Measurements from ENCODE around the gene DEPDC5.

Gene DEPDC5

GRCh38 chr22:31816750-31817149 is 62.9 kb downstream of the DEPDC5 start:
- no peak overlapping the region for H3K4me3 Mint-ChIP-seq
- no peaks in the 10 kb centered on the region for H3K27me3 Mint-ChIP-seq (ENCODE audit: low read depth, poor library complexity)
- peaks cover 68% of the 10 kb centered on the region for H3K36me3 Mint-ChIP-seq (ENCODE audit: low read depth)
- TF ChIP-seq, protein P1, sequence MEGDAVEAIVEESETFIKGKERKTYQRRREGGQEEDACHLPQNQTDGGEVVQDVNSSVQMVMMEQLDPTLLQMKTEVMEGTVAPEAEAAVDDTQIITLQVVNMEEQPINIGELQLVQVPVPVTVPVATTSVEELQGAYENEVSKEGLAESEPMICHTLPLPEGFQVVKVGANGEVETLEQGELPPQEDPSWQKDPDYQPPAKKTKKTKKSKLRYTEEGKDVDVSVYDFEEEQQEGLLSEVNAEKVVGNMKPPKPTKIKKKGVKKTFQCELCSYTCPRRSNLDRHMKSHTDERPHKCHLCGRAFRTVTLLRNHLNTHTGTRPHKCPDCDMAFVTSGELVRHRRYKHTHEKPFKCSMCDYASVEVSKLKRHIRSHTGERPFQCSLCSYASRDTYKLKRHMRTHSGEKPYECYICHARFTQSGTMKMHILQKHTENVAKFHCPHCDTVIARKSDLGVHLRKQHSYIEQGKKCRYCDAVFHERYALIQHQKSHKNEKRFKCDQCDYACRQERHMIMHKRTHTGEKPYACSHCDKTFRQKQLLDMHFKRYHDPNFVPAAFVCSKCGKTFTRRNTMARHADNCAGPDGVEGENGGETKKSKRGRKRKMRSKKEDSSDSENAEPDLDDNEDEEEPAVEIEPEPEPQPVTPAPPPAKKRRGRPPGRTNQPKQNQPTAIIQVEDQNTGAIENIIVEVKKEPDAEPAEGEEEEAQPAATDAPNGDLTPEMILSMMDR (IDR thresholded peaks at IDR 0.05): no peak
- no peak for DNase-seq
- H3K4me1 Mint-ChIP-seq: no peaks in the 10 kb centered on the region
- H3K9me3 Mint-ChIP-seq: no peaks in the 10 kb centered on the region
- H3K27ac Mint-ChIP-seq: no peak overlapping the region

DNA sequence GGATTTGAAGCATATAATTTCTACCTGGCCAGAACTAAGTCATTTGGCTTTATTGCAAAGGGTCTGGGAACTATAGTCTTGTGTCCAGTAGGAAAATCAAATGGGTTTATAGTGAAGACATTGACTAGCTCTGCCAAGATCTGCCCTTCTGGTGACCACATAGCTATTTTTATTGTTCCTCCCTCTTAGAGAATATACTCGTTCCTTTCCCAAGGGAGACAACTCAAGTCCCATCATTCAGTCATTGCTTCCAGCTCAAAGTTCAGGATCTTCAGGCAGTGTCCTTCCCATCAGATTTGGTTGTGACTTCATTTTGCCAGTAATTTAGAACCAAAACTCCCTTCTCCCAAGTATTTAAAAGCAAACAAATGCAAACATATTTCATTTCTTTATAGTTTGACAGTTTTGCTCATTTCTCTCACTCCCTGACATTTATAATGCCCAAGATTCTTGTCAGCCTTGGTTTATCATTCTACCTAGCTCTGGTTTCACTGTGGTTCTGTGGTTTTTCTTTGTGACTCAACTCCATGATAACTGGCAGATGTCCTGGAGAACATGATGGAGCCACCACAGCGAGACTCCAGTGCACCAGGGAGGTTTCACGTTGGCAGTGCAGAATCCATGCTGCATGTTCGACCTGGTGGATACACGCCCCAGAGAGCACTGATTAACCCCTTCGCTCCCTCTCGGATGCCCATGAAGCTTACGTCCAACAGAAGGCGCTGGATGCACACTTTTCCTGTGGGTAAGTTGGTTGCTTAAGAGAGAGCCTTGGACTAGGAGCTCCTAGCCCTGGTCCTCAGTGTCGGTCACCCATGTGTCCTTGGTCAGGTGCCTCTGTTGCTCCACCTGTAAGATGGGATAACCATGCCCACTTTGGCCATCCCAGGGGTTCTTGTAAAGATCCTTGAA is 64.9 kb downstream of the DEPDC5 start:
- DNase-seq: no peak
- no peak overlapping the region for H3K4me3 Mint-ChIP-seq
- no peaks in the 10 kb centered on the region for H3K4me1 Mint-ChIP-seq
- no peak overlapping the region for H3K27ac Mint-ChIP-seq
- no peaks in the 10 kb centered on the region for H3K27me3 Mint-ChIP-seq (ENCODE audit: low read depth, poor library complexity)
- H3K9me3 Mint-ChIP-seq: no peaks in the 10 kb centered on the region
- TF ChIP-seq, protein P1 (IDR thresholded peaks at IDR 0.05): no peak
- peaks cover 73% of the 10 kb centered on the region for H3K36me3 Mint-ChIP-seq (ENCODE audit: low read depth)

GRCh38 chr22:31820655-31821054 is 66.8 kb downstream of the DEPDC5 start:
- Mint-ChIP-seq H3K36me3 (ENCODE audit: low read depth) (peaks cover 67% of the 10 kb centered on the region), H3K4me1 (no peaks in the 10 kb centered on the region), H3K27me3 (ENCODE audit: low read depth, poor library complexity) (no peaks in the 10 kb centered on the region), H3K9me3 (no peaks in the 10 kb centered on the region), H3K4me3 (no peak overlapping the region), H3K27ac (peak overlapping the region; percentile 15)
- TF ChIP-seq, protein P1 (IDR thresholded peaks at IDR 0.05): no peak
- DNase-seq: no peak

DNA sequence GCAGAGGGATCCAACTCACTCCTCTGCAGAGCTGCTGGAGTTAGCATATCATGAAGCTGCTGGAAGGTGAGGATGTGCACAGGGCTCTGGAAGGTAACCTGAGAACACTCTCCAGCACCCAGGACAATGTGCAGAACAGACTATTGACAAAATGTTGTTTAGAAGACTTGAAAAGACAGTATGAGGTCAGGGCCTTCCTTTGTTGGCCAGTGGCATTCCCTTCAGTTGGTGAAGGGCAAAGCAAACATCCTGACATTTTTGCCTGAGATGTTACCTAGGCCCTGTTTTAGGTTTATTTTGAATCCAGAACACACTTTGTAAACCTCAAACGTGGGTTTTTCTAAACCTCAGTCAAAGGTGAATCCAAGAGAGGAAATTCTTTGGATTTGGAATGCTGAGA is 67.8 kb downstream of the DEPDC5 start:
- Mint-ChIP-seq H3K27me3 (ENCODE audit: low read depth, poor library complexity) (peaks cover 2% of the 10 kb centered on the region), H3K9me3 (no peaks in the 10 kb centered on the region), H3K4me1 (no peaks in the 10 kb centered on the region), H3K36me3 (ENCODE audit: low read depth) (peaks cover 58% of the 10 kb centered on the region), H3K4me3 (no peak overlapping the region), H3K27ac (no peak overlapping the region)
- TF ChIP-seq, protein P1 (IDR thresholded peaks at IDR 0.05): no peak
- no peak for DNase-seq

- Mint-ChIP-seq H3K4me3 (no peak overlapping the region), H3K4me1 (no peaks in the 10 kb centered on the region), H3K9me3 (no peaks in the 10 kb centered on the region), H3K27ac (no peak overlapping the region), H3K36me3 (ENCODE audit: low read depth) (peaks cover 51% of the 10 kb centered on the region), H3K27me3 (ENCODE audit: low read depth, poor library complexity) (peaks cover 2% of the 10 kb centered on the region)
- DNase-seq: no peak
- TF ChIP-seq, protein P1 (IDR thresholded peaks at IDR 0.05): no peak
Observed at GRCh38 chr22:31822523-31822922, 68.7 kb downstream of the DEPDC5 start.

DNA sequence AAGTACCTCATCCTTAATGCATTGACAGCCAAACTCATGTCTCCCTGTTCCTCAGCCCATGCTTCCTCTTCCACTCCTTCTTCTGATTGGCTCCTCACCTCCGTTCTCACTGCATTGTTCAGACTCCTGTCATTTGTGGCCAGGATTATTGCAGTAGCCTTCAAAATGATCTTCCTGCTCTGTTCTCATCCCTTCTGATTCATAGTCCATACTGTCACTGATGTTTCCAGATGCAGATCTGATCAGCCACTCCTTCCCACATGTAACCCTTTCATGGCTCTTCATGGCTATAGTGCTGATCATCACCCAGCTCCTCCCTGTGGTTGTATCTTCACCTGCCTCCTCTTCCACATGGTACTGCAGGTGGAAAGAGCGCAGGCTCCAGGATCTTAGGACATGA is 71.7 kb downstream of the DEPDC5 start:
- TF ChIP-seq, protein P1 (IDR thresholded peaks at IDR 0.05): no peak
- Mint-ChIP-seq H3K4me3 (no peak overlapping the region), H3K27me3 (ENCODE audit: low read depth, poor library complexity) (peaks cover 6% of the 10 kb centered on the region), H3K27ac (peak overlapping the region; percentile 1), H3K4me1 (peaks cover 11% of the 10 kb centered on the region), H3K36me3 (ENCODE audit: low read depth) (peaks cover 45% of the 10 kb centered on the region), H3K9me3 (no peaks in the 10 kb centered on the region)
- DNase-seq: no peak
